BLaER1 treated with 17β-estradiol and CSF1 and Interleukin-3, amounts not matched to agents 10 nM and 100 nM (cell line): ENCODE results near the gene SLC6A13.
"Not testable (repeated sequence)": the region's sequence is repeated elsewhere in the genome, so short reads cannot be mapped to it uniquely, and the experiment has no call there.

ENCODE experiments used
- H3K27ac ChIP-seq, 11 experiments: shearing (Covaris generic); formaldehyde crosslinking; 2 replicates each; pipeline ENCODE4 v1.8.1; 2022
- H3K27me3 ChIP-seq, 11 experiments: shearing (Covaris generic); formaldehyde crosslinking; 2 replicates each; pipeline ENCODE4 v1.8.1; 2022
- H3K36me3 ChIP-seq, 11 experiments: shearing (Covaris generic); formaldehyde crosslinking; 2 replicates each; pipeline ENCODE4 v1.8.1; 2022
- H3K4me1 ChIP-seq, 10 experiments: shearing (Covaris generic); formaldehyde crosslinking; 2 replicates each; pipeline ENCODE4 v1.8.1; 2022
- H3K4me2 ChIP-seq, 11 experiments: shearing (Covaris generic); formaldehyde crosslinking; 2 replicates each; pipeline ENCODE4 v1.8.1; 2022
- H3K4me3 ChIP-seq, 10 experiments: shearing (Covaris generic); formaldehyde crosslinking; 2 replicates each; pipeline ENCODE4 v1.8.1; 2022
- H3K9ac ChIP-seq, 11 experiments: shearing (Covaris generic); formaldehyde crosslinking; 2 replicates each; pipeline ENCODE4 v1.8.1; 2022
- H3K9me3 ChIP-seq, 11 experiments: shearing (Covaris generic); formaldehyde crosslinking; replicated peaks in 1 of 11; 2 replicates each; pipeline ENCODE4 v1.8.1; 2022
- H4K20me1 ChIP-seq, 11 experiments: shearing (Covaris generic); formaldehyde crosslinking; 2 replicates each; pipeline ENCODE4 v1.8.1; 2022
- Cebpa-rat ChIP-seq, 11 experiments: shearing (Covaris generic); IDR thresholded peaks; 2 replicates each; pipeline ENCODE4 v1.8.1; 2022

The SLC6A13 gene

GRCh38 chr12:224330-224729, 38.3 kb downstream of the SLC6A13 start:
- no peaks in the 10 kb centered on the region for H4K20me1 ChIP-seq
- H3K9ac ChIP-seq, result no peak overlapping the region
- no peak overlapping the region for H3K27ac ChIP-seq
- H3K9me3 ChIP-seq, result no peaks in the 10 kb centered on the region
- H3K4me1 ChIP-seq, result peaks cover 0 to 11% (median 2%) of the 10 kb centered on the region in 10 experiments; a peak in 4 of 20 replicates
- no peak for TF ChIP-seq Cebpa-rat (IDR thresholded peaks at IDR 0.05)
- no peak overlapping the region for H3K4me3 ChIP-seq
- H3K4me2 ChIP-seq, result no peak overlapping the region
- H3K27me3 ChIP-seq, result no peaks in the 10 kb centered on the region
- no peaks in the 10 kb centered on the region for H3K36me3 ChIP-seq

GRCh38 chr12:223841-224240, 38.8 kb downstream of the SLC6A13 start:
- Histone ChIP-seq H3K27me3 (no peaks in the 10 kb centered on the region), H4K20me1 (no peaks in the 10 kb centered on the region), H3K36me3 (no peaks in the 10 kb centered on the region), H3K4me1 (peaks cover 0 to 12% (median 2%) of the 10 kb centered on the region in 10 experiments; a peak in 4 of 20 replicates), H3K4me2 (no peak overlapping the region), H3K9me3 (no peaks in the 10 kb centered on the region), H3K9ac (no peak overlapping the region), H3K27ac (no peak overlapping the region), H3K4me3 (no peak overlapping the region)
- TF ChIP-seq Cebpa-rat (IDR thresholded peaks at IDR 0.05), result no peak

GRCh38 chr12:221736-222135, 40.9 kb downstream of the SLC6A13 start:
- Histone ChIP-seq H3K4me3 (no peak overlapping the region), H3K27ac (no peak overlapping the region), H3K27me3 (no peaks in the 10 kb centered on the region), H3K36me3 (no peaks in the 10 kb centered on the region), H3K9me3 (no peaks in the 10 kb centered on the region), H3K4me2 (no peak overlapping the region), H3K9ac (no peak overlapping the region), H3K4me1 (peaks cover 0 to 12% (median 2%) of the 10 kb centered on the region in 10 experiments; a peak in 4 of 20 replicates), H4K20me1 (no peaks in the 10 kb centered on the region)
- no peak for TF ChIP-seq Cebpa-rat (IDR thresholded peaks at IDR 0.05)

- Histone ChIP-seq H4K20me1 (no peaks in the 10 kb centered on the region), H3K36me3 (no peaks in the 10 kb centered on the region), H3K9me3 (no peaks in the 10 kb centered on the region), H3K27ac (no peak overlapping the region), H3K27me3 (no peaks in the 10 kb centered on the region), H3K9ac (no peak overlapping the region), H3K4me2 (no peak overlapping the region), H3K4me1 (peaks cover 0 to 12% (median 2%) of the 10 kb centered on the region in 10 experiments; a peak in 4 of 20 replicates), H3K4me3 (no peak overlapping the region)
- TF ChIP-seq Cebpa-rat (IDR thresholded peaks at IDR 0.05), result no peak
Observed at GRCh38 chr12:220946-221550, 41.6 kb downstream of the SLC6A13 start.

- Histone ChIP-seq H4K20me1 (no peaks in the 10 kb centered on the region), H3K9ac (no peak overlapping the region; a peak in 1 of 22 replicates), H3K27me3 (no peaks in the 10 kb centered on the region), H3K9me3 (no peaks in the 10 kb centered on the region), H3K4me1 (peaks cover 0 to 14% (median 4%) of the 10 kb centered on the region in 10 experiments; a peak in 12 of 20 replicates), H3K27ac (no peak overlapping the region), H3K4me2 (0 out of 22 replicates have a peak overlapping the region, but pooled peaks of 1 of the 11 experiments have one; percentile 1), H3K36me3 (no peaks in the 10 kb centered on the region), H3K4me3 (no peak overlapping the region)
- TF ChIP-seq Cebpa-rat (IDR thresholded peaks at IDR 0.05), result no peak
Observed at GRCh38 chr12:220491-220890, 42.1 kb downstream of the SLC6A13 start.

GRCh38 chr12:219891-220352, 42.7 kb downstream of the SLC6A13 start:
- Histone ChIP-seq H3K9ac (no peak overlapping the region), H4K20me1 (no peaks in the 10 kb centered on the region), H3K9me3 (no peaks in the 10 kb centered on the region), H3K27ac (no peak overlapping the region; a peak in 1 of 22 replicates), H3K36me3 (no peaks in the 10 kb centered on the region), H3K4me2 (peak overlapping the region in 4 of 11 experiments; percentile 1 to 32 (median 11); a peak in 2 of 22 replicates), H3K4me3 (no peak overlapping the region), H3K27me3 (no peaks in the 10 kb centered on the region), H3K4me1 (peaks cover 5 to 19% (median 10%) of the 10 kb centered on the region in 10 experiments)
- TF ChIP-seq Cebpa-rat (IDR thresholded peaks at IDR 0.05), result no peak

GRCh38 chr12:218728-219590, 43.7 kb downstream of the SLC6A13 start:
- TF ChIP-seq Cebpa-rat (IDR thresholded peaks at IDR 0.05), result no peak
- peaks cover 15 to 29% (median 18%) of the 10 kb centered on the region in 10 experiments for H3K4me1 ChIP-seq
- H3K9ac ChIP-seq, result no peak overlapping the region
- peaks cover 0 to under 1% (median 0%) of the 10 kb centered on the region in 11 experiments; a peak in 3 of 22 replicates for H3K27me3 ChIP-seq
- no peak overlapping the region for H3K27ac ChIP-seq
- H4K20me1 ChIP-seq, result no peaks in the 10 kb centered on the region
- no peaks in the 10 kb centered on the region for H3K9me3 ChIP-seq
- peak overlapping the region in 1 of 11 experiments; percentile 15; a peak in 1 of 22 replicates for H3K4me2 ChIP-seq
- no peaks in the 10 kb centered on the region for H3K36me3 ChIP-seq
- H3K4me3 ChIP-seq, result no peak overlapping the region

GRCh38 chr12:218221-218620, 44.4 kb downstream of the SLC6A13 start:
- Histone ChIP-seq H3K27me3 (peaks cover 0 to 8% (median 0%) of the 10 kb centered on the region in 11 experiments; a peak in 3 of 22 replicates), H4K20me1 (no peaks in the 10 kb centered on the region), H3K36me3 (no peaks in the 10 kb centered on the region), H3K4me3 (no peak overlapping the region), H3K9me3 (no peaks in the 10 kb centered on the region), H3K9ac (no peak overlapping the region), H3K4me1 (peaks cover 22 to 36% (median 26%) of the 10 kb centered on the region in 10 experiments), H3K4me2 (no peak overlapping the region), H3K27ac (no peak overlapping the region)
- TF ChIP-seq Cebpa-rat (IDR thresholded peaks at IDR 0.05), result no peak

GRCh38 chr12:217029-217428, 45.6 kb downstream of the SLC6A13 start:
- H3K4me1 ChIP-seq, result peaks cover 33 to 48% (median 38%) of the 10 kb centered on the region in 10 experiments
- H3K9ac ChIP-seq, H3K27ac ChIP-seq, H3K36me3 ChIP-seq, H4K20me1 ChIP-seq, H3K4me2 ChIP-seq, H3K9me3 ChIP-seq, H3K4me3 ChIP-seq: not testable (repeated sequence)
- peaks cover 0 to 11% (median 0%) of the 10 kb centered on the region in 11 experiments; a peak in 3 of 22 replicates for H3K27me3 ChIP-seq
